ENCODE data around the gene NDST3.

- no peak for TF ChIP-seq CTCF (IDR thresholded peaks at IDR 0.05)
- no peak for TF ChIP-seq POLR2A (IDR thresholded peaks at IDR 0.05)
Measured at GRCh38 chr4:117996891-117997290, 37.4 kb upstream of the NDST3 start.
